GM20000 (cell line): ENCODE results near the gene MORN2.

Experiments
- DNase-seq: peaks from one replicate; pipeline ENCODE4 v3.0.0; 2012; ENCODE audit warnings: low spot score
- TF ChIP-seq, protein P1 (sequence below): IDR thresholded peaks from 2 replicates; pipeline ENCODE4 v1.5.1; 2012; ENCODE audit warnings: mild to moderate bottlenecking, control low read depth; ENCODE audit errors: extremely low read depth, missing control alignments

The MORN2 gene

DNA sequence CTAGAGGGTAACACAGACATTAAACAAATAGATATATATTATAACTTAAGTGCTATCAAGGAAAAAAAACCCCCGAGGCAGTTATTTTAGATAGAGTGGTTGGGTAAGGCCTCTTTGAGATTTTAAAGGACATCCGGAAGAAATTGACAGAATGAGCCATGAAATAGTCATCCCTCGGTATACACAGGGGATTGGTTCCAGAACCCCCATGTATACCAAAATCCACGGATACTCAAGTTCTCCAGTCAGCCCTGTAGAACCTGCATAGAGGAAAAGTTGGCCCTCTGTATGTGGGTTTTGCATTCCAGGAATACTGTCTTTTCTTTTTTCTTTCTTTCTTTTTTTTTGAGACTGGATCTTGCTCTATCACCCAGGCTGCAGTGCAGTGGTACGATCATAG lies 2.0 kb upstream of the MORN2 start:
- TF ChIP-seq, protein P1, sequence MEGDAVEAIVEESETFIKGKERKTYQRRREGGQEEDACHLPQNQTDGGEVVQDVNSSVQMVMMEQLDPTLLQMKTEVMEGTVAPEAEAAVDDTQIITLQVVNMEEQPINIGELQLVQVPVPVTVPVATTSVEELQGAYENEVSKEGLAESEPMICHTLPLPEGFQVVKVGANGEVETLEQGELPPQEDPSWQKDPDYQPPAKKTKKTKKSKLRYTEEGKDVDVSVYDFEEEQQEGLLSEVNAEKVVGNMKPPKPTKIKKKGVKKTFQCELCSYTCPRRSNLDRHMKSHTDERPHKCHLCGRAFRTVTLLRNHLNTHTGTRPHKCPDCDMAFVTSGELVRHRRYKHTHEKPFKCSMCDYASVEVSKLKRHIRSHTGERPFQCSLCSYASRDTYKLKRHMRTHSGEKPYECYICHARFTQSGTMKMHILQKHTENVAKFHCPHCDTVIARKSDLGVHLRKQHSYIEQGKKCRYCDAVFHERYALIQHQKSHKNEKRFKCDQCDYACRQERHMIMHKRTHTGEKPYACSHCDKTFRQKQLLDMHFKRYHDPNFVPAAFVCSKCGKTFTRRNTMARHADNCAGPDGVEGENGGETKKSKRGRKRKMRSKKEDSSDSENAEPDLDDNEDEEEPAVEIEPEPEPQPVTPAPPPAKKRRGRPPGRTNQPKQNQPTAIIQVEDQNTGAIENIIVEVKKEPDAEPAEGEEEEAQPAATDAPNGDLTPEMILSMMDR = no peak
- DNase-seq = no peak

GRCh38 chr2:38875227-38875575 lies 575 bp upstream of the MORN2 start:
- DNase-seq = peak; percentile 4
- TF ChIP-seq, protein P1 = no peak

GRCh38 chr2:38876407-38876806 lies 631 bp downstream of the MORN2 start:
- no peak for DNase-seq
- TF ChIP-seq, protein P1 = no peak

DNA sequence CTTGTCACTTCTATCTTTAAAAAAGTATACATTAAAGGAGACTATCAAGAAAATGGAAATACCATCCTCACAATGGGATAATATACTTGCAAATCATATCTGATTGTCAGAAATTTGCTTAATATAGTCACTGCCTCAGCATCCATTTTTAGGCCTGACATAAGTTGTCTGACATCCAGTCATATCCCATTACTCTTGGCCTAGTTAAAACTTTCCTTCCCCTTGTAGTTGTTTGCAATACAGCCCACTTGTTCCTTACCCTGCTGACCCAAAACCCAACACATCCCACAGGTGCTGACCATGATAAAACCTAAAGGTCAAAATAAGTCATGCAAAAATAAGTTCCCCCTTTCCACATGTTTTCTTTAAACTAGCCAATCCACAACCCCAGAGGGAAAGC lies 10.3 kb downstream of the MORN2 start:
- TF ChIP-seq, protein P1 = no peak
- no peak for DNase-seq

DNA sequence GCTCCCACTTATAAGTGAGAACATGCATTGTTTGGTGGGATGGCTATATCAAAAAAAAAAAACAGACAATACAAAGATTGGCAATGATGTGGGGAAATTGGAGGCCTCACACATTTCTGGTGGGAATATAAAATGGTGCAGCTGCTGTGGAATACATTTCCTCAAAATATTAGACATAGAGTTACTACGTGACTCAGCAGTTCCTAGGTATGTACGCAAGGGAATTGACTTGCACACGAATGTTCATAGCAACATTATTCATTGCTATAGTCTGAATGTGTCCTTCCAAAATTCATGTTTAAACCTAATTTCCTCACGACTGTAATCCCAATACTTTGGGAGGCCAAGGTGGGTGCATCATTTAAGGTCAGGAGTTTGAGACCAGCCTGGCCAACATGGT lies 11.6 kb downstream of the MORN2 start:
- DNase-seq = no peak
- TF ChIP-seq, protein P1 = no peak

DNA sequence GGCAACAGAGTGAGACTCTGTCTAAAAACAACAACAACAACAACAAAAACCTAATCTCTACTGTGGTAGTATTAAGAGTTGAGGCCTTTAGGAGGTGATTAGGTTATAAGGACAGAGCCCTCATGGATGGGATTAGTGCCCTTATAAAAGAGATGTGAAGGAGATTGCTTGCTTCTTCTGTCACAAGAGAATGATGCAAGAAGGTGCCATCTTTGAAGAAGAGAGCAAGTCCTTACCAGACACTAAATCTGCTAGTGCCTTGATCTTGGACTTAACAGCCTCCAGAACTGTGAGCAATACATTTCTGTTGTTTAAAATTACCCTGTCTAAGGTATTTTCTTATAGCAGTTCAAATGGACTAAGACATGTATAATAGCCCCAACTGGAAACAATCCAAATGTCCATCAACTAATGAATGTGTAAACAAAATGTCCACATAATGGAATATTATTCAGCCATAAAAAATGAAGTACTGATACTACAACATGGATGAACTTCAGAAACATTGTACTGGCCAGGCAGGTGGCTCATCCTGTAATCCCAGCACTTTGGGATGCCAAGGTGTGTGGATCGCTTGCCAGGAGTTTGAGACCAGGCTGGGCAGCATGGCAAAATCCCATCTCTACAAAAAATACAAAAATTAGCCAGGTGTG lies 12.3 kb downstream of the MORN2 start:
- no peak for DNase-seq
- TF ChIP-seq, protein P1 = no peak

DNA sequence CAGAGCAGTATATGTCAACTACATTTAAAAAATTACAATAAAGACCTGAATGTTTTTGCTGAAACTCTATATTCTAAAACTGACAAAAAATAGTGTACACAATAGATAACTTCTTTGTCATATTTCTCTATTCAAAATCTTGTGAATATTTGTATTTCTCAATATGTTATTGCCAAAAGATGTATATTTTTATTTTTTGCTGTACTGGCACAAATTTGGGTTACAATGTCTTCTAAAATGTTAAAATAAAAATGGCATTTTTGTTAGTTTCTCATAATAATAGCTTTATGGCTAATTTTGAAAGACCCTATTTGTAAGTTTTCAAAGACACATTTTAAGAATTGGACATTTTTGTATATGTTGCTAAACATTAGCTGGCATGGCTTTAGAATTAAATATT lies 13.3 kb downstream of the MORN2 start:
- TF ChIP-seq, protein P1 = no peak

DNA sequence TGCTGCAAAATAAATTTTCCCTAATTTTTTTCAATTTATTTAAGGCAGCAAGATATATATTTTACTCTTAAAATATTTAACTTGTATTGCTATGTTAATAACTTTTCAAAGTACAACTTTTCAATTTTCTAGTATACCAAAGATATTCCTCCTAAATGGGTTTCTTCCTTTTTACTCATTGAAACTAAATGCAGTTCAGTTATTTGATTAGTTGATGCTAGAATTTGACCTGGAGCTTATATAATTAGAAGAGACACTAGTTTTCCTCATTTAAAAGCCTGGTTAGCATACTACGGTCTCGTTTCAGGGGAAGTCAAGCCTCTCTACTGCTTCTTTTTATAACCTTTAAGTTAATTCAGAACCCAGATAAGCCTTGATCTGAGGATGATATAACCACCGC lies 13.8 kb downstream of the MORN2 start, which contains the start of gene ARHGEF33:
TSS of gene ARHGEF33 (plus strand) at position 301 of the 400 bp plus-strand sequence. CDS start 29,573 bp downstream, outside the sequence.
- TF ChIP-seq, protein P1 = no peak
- DNase-seq = no peak

More for the DNA sequence above, 13.3 kb downstream of the MORN2 start:
- no peak for DNase-seq
